Adrenal gland (tissue), 12 donors: Measurements from ENCODE around the gene TSPEAR. TPM values are rescaled to one million over a fixed set of nuclear protein-coding genes. Genes with fewer than 3 reads are reported as not detected.

ENCODE experiments used
- DNase-seq, 7 donors: peaks; one replicate each; pipeline ENCODE4 v3.0.0-alpha.2; 2019 to 2020
- H3K27ac ChIP-seq, 5 donors: fragments of 200-600 bp; sonication (generic) in 4 of 5; 1 replicate in 3 of 5; 2 replicates in 2 of 5; pipeline versions ENCODE4 v1.5.1 to v1.8.0; 2016 to 2020; ENCODE audit warnings: mild to moderate bottlenecking in 1 of 5
- H3K27me3 ChIP-seq: fragments of 200-600 bp; 2 replicates; pipeline ENCODE4 v1.8.0; 2021
- H3K36me3 ChIP-seq, 2 donors: fragments of 200-600 bp; replicated peaks in 1 of 2; 1 replicate in 1 of 2; 2 replicates in 1 of 2; pipeline versions ENCODE4 v1.5.1 to v1.8.0; 2018 to 2022
- H3K4me1 ChIP-seq, 2 donors: fragments of 200-600 bp; replicated peaks in 1 of 2; 1 replicate in 1 of 2; 2 replicates in 1 of 2; pipeline versions ENCODE4 v1.5.1 to v1.8.0; 2018 to 2021
- H3K4me3 ChIP-seq, 4 donors: fragments of 200-600 bp; sonication (generic) in 3 of 4; one replicate each; pipeline ENCODE4 v1.5.1; 2016 to 2018
- H3K9me3 ChIP-seq, 3 donors: fragments of 200-600 bp; sonication (generic) in 1 of 3; replicated peaks in 1 of 3; 1 replicate in 2 of 3; 2 replicates in 1 of 3; pipeline versions ENCODE4 v1.5.1 to v1.8.0; 2016 to 2021
- CTCF ChIP-seq, 6 experiments: fragments of 450-650 bp in 4 of 6; fragments of 200-600 bp in 2 of 6; sonication (generic) in 1 of 6; IDR thresholded peaks; 1 replicate in 5 of 6; 2 replicates in 1 of 6; pipeline versions ENCODE4 v1.5.1 to v1.8.0; 2016 to 2021; ENCODE audit warnings: antibody characterized with exemption in 6 of 6, mild to moderate bottlenecking in 2 of 6, moderate library complexity in 1 of 6
- POLR2A ChIP-seq, 2 donors: fragments of 450-650 bp; IDR thresholded peaks; one replicate each; pipeline ENCODE4 v1.6.1; 2017; ENCODE audit warnings: antibody characterized with exemption in 2 of 2, mild to moderate bottlenecking in 2 of 2, moderate library complexity in 1 of 2
- WGBS, 4 donors: extraction: QIAGEN DNeasy Blood & Tissue Kit in 2 of 4; methylation state at CpG; one replicate each; pipeline versions ENCODE4 v1.1.5 to v1.1.7; 2013 to 2017; 5-methylcytosine and 5-hydroxymethylcytosine counted together
- intact Hi-C, 2 donors: fragments of 100-400 bp; cut with DNase I; formaldehyde crosslinking; loops; one replicate each; pipeline versions ENCODE4 v1.14.1 to v1.15.0; 2022 to 2023
- polyA plus RNA-seq, 3 donors: library from polyadenylated mRNA; stranded (reverse); fragments of 200-250 nt in 2 of 3; fragments of 350-450 nt in 1 of 3; fragmentation: Illumina TruSeq in 1 of 3; extraction: RNeasy Lipid Tissue Mini Kit (QIAGEN cat#74804) in 1 of 3; gene quantifications; one replicate each; pipeline ENCODE4 v1.2.3, GENCODE V29; 2013 to 2014
- total RNA-seq, 9 donors: library from RNA; depleted of rRNA in 4 of 9; stranded (reverse); fragments of >200 nt in 4 of 9; fragments of 120-200 nt in 1 of 9; fragmentation: NEBNext Ultra II Directional in 1 of 9; extraction: Animal tissue kit (Norgen Biotek cat#: 25700) in 1 of 9; gene quantifications; one replicate each; pipeline versions ENCODE4 v1.1.0 to v1.2.4, GENCODE V29; 2013 to 2023
- donor health status: healthy with polysubstance abuse.
- donor health status: Bipolar disorder and iron deficiency.
- donor health status: DM: yes; HTN: yes; CAD: no.
- donor health status: DM: no; HTN: no; CAD: no.
- donor health status: DM: no; HTN: no; CAD: no.
- donor health status: DM: yes; HTN: yes; CAD: no.

TSPEAR gene
- total and polyA plus RNA-seq, 12 donors = not detected

GRCh38 chr21:44489962-44490361 is 221.4 kb downstream of the TSPEAR start:
- no peak overlapping the region for H3K4me3 ChIP-seq
- H3K27me3 ChIP-seq = no peaks in the 10 kb centered on the region
- no peaks in the 10 kb centered on the region for H3K9me3 ChIP-seq
- no peak for TF ChIP-seq CTCF (IDR thresholded peaks at IDR 0.05)
- TF ChIP-seq POLR2A (IDR thresholded peaks at IDR 0.05) = no peak
- DNase-seq = no peak
- 29 to 41% (median 31%) methylated on average over 7 of the region's 7 CpGs for WGBS, 4 donors
- no peaks in the 10 kb centered on the region for H3K36me3 ChIP-seq
- intact Hi-C loops = no loop called here
- no peak overlapping the region for H3K27ac ChIP-seq
- no peaks in the 10 kb centered on the region for H3K4me1 ChIP-seq

GRCh38 chr21:44487831-44488230 is 223.5 kb downstream of the TSPEAR start:
- intact Hi-C loops = no loop called here
- no peaks in the 10 kb centered on the region for H3K36me3 ChIP-seq

GRCh38 chr21:44486302-44486701 is 225.1 kb downstream of the TSPEAR start:
- DNase-seq = no peak
- WGBS, 4 donors = 76 to 83% (median 82%) methylated on average over 13 to 16 of the region's 16 CpGs
- H3K9me3 ChIP-seq = no peaks in the 10 kb centered on the region
- TF ChIP-seq CTCF (IDR thresholded peaks at IDR 0.05) (no peak), POLR2A (IDR thresholded peaks at IDR 0.05) (no peak)
- H3K4me1 ChIP-seq = no peaks in the 10 kb centered on the region
- H3K4me3 ChIP-seq = no peak overlapping the region
- no peaks in the 10 kb centered on the region for H3K36me3 ChIP-seq
- no peaks in the 10 kb centered on the region for H3K27me3 ChIP-seq
- intact Hi-C loops = no loop called here
- no peak overlapping the region for H3K27ac ChIP-seq

More at GRCh38 chr21:44487831-44488230, 223.5 kb downstream of the TSPEAR start:
- Histone ChIP-seq H3K27me3 (no peaks in the 10 kb centered on the region), H3K9me3 (no peaks in the 10 kb centered on the region), H3K27ac (no peak overlapping the region), H3K4me3 (no peak overlapping the region), H3K4me1 (no peaks in the 10 kb centered on the region)
- no peak for DNase-seq
- TF ChIP-seq POLR2A (IDR thresholded peaks at IDR 0.05) = no peak
- peak in 2 of 6 experiments; percentile 7 to 22 for TF ChIP-seq CTCF (IDR thresholded peaks at IDR 0.05)
- 24 to 36% (median 30%) methylated on average over 4 of the region's 4 CpGs for WGBS, 4 donors

GRCh38 chr21:44485796-44486195 is 225.6 kb downstream of the TSPEAR start:
- H3K9me3 ChIP-seq = no peaks in the 10 kb centered on the region
- H3K4me1 ChIP-seq = no peaks in the 10 kb centered on the region
- no peak for TF ChIP-seq POLR2A (IDR thresholded peaks at IDR 0.05)
- no peak for TF ChIP-seq CTCF (IDR thresholded peaks at IDR 0.05)
- DNase-seq = no peak
- H3K4me3 ChIP-seq = no peak overlapping the region
- no peak overlapping the region for H3K27ac ChIP-seq
- intact Hi-C loops = no loop called here
- no peaks in the 10 kb centered on the region for H3K36me3 ChIP-seq
- H3K27me3 ChIP-seq = no peaks in the 10 kb centered on the region
- 63 to 78% (median 71%) methylated on average over 6 to 10 of the region's 10 CpGs for WGBS, 4 donors
